VCaP (cell line): ENCODE results near the gene C22orf15.

Experiments
- H3K27ac ChIP-seq: fragments of 450-650 bp; 2 replicates; pipeline ENCODE4 v1.5.1; 2017
- TF ChIP-seq, protein P1 (sequence below): fragments of 450-650 bp; conservative IDR thresholded peaks from 2 replicates; pipeline ENCODE4 v1.5.1; 2017; ENCODE audit warnings: mild to moderate bottlenecking, moderate library complexity

C22orf15 gene

GRCh38 chr22:23791738-23792645 lies 29.2 kb downstream of the C22orf15 start:
- TF ChIP-seq, protein P1, sequence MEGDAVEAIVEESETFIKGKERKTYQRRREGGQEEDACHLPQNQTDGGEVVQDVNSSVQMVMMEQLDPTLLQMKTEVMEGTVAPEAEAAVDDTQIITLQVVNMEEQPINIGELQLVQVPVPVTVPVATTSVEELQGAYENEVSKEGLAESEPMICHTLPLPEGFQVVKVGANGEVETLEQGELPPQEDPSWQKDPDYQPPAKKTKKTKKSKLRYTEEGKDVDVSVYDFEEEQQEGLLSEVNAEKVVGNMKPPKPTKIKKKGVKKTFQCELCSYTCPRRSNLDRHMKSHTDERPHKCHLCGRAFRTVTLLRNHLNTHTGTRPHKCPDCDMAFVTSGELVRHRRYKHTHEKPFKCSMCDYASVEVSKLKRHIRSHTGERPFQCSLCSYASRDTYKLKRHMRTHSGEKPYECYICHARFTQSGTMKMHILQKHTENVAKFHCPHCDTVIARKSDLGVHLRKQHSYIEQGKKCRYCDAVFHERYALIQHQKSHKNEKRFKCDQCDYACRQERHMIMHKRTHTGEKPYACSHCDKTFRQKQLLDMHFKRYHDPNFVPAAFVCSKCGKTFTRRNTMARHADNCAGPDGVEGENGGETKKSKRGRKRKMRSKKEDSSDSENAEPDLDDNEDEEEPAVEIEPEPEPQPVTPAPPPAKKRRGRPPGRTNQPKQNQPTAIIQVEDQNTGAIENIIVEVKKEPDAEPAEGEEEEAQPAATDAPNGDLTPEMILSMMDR: no peak
- no peak overlapping the region for H3K27ac ChIP-seq

DNA sequence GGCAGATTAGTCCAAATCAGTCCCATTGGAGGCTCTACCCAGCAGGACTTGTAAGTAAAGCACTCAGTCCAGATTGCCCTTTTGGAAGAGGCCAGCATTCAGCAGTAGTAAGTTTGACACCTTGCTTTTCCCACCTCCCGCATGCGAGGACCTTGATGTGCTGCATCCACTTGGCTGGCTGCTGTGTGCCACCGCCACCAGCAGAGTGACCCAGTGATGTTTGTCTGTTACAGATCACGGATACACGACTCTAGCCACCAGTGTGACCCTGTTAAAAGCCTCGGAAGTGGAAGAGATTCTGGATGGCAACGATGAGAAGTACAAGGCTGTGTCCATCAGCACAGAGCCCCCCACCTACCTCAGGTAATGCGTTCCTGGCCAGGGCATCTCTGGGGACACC lies 30.5 kb downstream of the C22orf15 start:
- TF ChIP-seq, protein P1: no peak
- no peak overlapping the region for H3K27ac ChIP-seq

DNA sequence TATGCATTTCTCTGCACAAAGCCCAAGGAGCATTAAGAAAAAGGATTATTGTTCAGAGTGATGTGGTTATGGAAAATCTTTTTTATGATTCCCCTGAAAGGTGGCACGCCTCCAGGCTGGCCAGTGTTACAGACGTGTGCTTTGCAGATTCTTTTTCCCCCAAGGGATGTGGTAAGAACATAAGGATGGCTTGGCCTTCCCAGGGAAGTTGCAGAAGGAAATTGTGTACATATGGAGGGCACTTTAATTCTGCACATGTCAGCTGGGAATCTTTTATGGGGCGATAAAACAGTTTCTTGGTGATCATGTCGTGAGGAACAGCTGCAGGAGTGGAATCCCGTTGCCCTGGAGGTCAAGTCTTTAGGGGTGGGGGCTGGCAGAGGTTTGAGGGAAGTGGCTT lies 33.7 kb downstream of the C22orf15 start:
- TF ChIP-seq, protein P1: no peak
- H3K27ac ChIP-seq: no peak overlapping the region

DNA sequence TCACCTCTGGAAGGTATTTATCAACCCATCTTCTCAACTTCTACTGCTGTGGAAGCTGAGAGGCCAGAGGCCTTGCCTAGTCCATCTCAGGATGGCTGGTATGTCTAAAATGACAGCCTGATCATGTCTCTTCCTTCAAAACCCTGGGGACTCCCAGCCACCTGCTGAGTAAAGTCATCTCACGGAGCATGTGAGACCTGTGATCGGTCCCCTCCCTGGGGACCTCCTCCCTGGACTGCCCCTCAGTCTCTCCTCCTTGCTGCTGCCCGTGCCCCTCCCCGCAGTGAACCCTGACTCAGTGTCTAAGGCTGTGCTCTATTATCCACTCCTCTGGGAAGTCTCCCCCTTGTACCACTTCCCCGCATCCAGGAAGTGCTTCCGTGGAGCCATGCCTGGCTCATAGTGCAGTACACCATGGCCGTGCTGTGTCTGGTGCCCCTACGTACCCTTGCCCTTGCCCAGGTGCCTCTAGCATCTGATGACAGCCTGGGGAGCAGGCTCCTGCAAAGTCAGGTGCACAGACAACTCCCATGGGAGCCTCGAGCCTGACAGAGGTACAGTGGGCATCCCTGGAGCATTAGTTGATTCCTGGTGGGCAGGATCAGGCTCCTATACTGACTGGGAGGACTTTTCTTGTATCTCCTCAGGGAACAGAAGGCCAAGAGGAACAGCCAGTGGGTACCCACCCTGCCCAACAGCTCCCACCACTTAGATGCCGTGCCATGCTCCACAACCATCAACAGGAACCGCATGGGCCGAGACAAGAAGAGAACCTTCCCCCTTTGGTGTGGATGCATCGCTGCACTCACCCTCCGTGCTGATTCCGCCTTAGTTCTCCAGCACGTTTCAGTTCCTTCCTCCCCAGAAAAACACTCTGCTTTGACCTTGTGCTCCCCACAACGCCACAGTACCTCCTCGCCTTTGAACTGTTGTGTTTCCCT lies 37.8 kb downstream of the C22orf15 start:
- TF ChIP-seq, protein P1: no peak
- H3K27ac ChIP-seq: no peak overlapping the region

- no peak overlapping the region for H3K27ac ChIP-seq
- TF ChIP-seq, protein P1: no peak
Observed at GRCh38 chr22:23801238-23801821, 38.5 kb downstream of the C22orf15 start.

DNA sequence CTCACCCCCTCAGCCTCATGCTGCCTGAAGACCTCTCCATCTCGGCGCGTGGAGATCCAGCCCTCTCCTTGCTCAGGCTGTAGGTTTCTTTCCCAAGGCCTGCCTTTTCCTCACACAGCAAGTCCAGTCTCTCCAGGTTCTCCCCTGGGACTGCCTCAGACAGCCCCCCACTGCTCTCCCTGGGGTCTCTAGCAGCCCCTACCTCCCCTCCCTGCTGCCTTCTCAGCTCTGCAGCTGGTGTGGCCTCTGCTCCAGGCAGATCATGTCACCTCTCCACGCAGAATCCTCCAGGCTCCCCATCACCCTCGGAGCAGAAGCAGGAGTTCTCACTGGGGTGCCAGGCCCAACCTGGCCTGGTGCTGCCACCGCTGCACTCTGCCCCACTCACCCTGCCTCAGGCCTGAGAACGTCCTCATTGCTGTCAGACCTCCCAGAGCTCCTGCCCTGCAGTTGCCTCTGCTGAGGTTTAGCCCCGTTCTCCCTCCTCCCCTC lies 39.1 kb downstream of the C22orf15 start:
- TF ChIP-seq, protein P1: no peak
- H3K27ac ChIP-seq: no peak overlapping the region
